ENCODE results near the gene TTC7B.

DNA sequence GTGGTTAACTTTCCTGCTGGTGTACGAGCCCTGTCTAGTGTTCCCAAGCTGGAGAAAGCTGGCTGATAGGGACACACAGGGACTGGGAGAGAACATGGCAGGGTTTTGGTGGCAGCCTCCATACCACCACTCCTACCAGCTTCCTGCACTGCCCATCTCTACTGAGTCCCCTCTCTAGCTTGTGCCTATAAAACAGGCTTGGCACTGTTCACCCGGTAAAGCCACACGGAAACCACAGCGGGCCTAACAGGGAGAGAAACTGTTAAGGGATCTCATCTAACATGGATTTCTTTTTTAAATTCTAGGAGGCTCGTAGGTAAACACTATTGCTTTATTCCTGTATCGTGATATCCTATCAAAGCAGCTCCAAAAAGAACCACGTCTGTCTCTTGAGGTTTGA, 204.7 kb downstream of the TTC7B start:
- no peak for TF ChIP-seq POLR2A (IDR thresholded peaks at IDR 0.05)
- TF ChIP-seq, protein P1, sequence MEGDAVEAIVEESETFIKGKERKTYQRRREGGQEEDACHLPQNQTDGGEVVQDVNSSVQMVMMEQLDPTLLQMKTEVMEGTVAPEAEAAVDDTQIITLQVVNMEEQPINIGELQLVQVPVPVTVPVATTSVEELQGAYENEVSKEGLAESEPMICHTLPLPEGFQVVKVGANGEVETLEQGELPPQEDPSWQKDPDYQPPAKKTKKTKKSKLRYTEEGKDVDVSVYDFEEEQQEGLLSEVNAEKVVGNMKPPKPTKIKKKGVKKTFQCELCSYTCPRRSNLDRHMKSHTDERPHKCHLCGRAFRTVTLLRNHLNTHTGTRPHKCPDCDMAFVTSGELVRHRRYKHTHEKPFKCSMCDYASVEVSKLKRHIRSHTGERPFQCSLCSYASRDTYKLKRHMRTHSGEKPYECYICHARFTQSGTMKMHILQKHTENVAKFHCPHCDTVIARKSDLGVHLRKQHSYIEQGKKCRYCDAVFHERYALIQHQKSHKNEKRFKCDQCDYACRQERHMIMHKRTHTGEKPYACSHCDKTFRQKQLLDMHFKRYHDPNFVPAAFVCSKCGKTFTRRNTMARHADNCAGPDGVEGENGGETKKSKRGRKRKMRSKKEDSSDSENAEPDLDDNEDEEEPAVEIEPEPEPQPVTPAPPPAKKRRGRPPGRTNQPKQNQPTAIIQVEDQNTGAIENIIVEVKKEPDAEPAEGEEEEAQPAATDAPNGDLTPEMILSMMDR (IDR thresholded peaks at IDR 0.05) = no peak

Data from esophagus squamous epithelium (tissue), 4 donors.